Bone marrow (tissue), 2 donors: Measurements from ENCODE around the gene XAGE1B.
"Not testable (repeated sequence)": the region's sequence is repeated elsewhere in the genome, so short reads cannot be mapped to it uniquely, and the experiment has no call there.

ENCODE experiments used
- DNase-seq, 2 donors: peaks; one replicate each; lab custom pipeline; 2025; lab: John Stamatoyannopoulos, UW

Gene XAGE1B

GRCh38 chrX:52516987-52517325 is at the start of gene XAGE1B:
XAGE1B (minus strand) TSS chrX:52517063; CDS start chrX:52515527, 1,536 bp downstream.
- DNase-seq: not testable (repeated sequence)

GRCh38 chrX:52563105-52563504 is 46.2 kb upstream of the XAGE1B start:
- no peak for DNase-seq

GRCh38 chrX:52558140-52558539 is 41.3 kb upstream of the XAGE1B start:
- no peak for DNase-seq

GRCh38 chrX:52556741-52557140 is 39.9 kb upstream of the XAGE1B start:
- no peak for DNase-seq

- DNase-seq: no peak
Measured at GRCh38 chrX:52553995-52554642, 37.3 kb upstream of the XAGE1B start.

GRCh38 chrX:52548769-52549168 is 31.9 kb upstream of the XAGE1B start:
- not testable (repeated sequence) for DNase-seq

- DNase-seq: no peak
Measured at GRCh38 chrX:52544147-52544840, 27.4 kb upstream of the XAGE1B start.

GRCh38 chrX:52542311-52542710 is 25.4 kb upstream of the XAGE1B start:
- no peak for DNase-seq

GRCh38 chrX:52541051-52541450 is 24.2 kb upstream of the XAGE1B start:
- DNase-seq: not testable (repeated sequence)

- not testable (repeated sequence) for DNase-seq
Measured at GRCh38 chrX:52516110-52516986, 515 bp downstream of the XAGE1B start.

GRCh38 chrX:52511126-52511525 is 5.7 kb downstream of the XAGE1B start:
- not testable (repeated sequence) for DNase-seq

- no peak for DNase-seq
Measured at GRCh38 chrX:52509916-52510315, 6.9 kb downstream of the XAGE1B start.

GRCh38 chrX:52507331-52507730 is 9.5 kb downstream of the XAGE1B start:
- no peak for DNase-seq

- DNase-seq: no peak
Measured at GRCh38 chrX:52504551-52504950, 12.3 kb downstream of the XAGE1B start.

- not testable (repeated sequence) for DNase-seq
Measured at GRCh38 chrX:52501362-52501761, 15.5 kb downstream of the XAGE1B start.

GRCh38 chrX:52496419-52496772 is 20.5 kb downstream of the XAGE1B start:
- DNase-seq: not testable (repeated sequence)

GRCh38 chrX:52495545-52496418 is 21.1 kb downstream of the XAGE1B start, which contains the start of gene XAGE1A:
XAGE1A (plus strand) TSS chrX:52495808; CDS start chrX:52497362, 1,554 bp downstream.
- not testable (repeated sequence) for DNase-seq

GRCh38 chrX:52471301-52471700 is 45.6 kb downstream of the XAGE1B start:
- DNase-seq: not testable (repeated sequence)
